GM12878 (cell line): ENCODE data around the gene MRPL2. TPM values are rescaled to one million over a fixed set of nuclear protein-coding genes. Genes with fewer than 3 reads are reported as not detected.

ENCODE experiments used
- ATAC-seq: fragments of 200-7000 bp; cut with Tn5 transposase; 3 replicates; pipeline ENCODE4 v1.9.1; 2020; ENCODE audit warnings: mild to moderate bottlenecking, moderate library complexity
- BruUV-seq: library from RNA; stranded (reverse); fragments of 400-500 nt; replicated peaks from 2 replicates; lab custom pipeline; 2021; lab: Mats Ljungman, UMichigan
- CTCF ChIA-PET: fragments of 300-600 bp; sonication (Branson Sonifier 250); formaldehyde crosslinking; extraction: SDS; loops from one replicate; lab custom pipeline; 2021; ENCODE audit warnings: inconsistent platforms; lab: Yijun Ruan, JAX
- POLR2A ChIA-PET: fragments of 350-600 bp; formaldehyde crosslinking; extraction: SDS; loops from one replicate; lab custom pipeline; 2021; ENCODE audit warnings: inconsistent platforms; lab: Charles Lee
- RAD21 ChIA-PET: fragments of 300-600 bp; sonication (Branson Sonifier 250); formaldehyde crosslinking; loops from one replicate; lab custom pipeline; 2023; ENCODE audit warnings: antibody characterized with exemption; ENCODE audit not compliant: unreplicated experiment; lab: Charles Lee
- SMC1A ChIA-PET: fragments of 300-600 bp; sonication (Branson Sonifier 250); formaldehyde crosslinking; loops from one replicate; lab custom pipeline; 2023; ENCODE audit not compliant: unreplicated experiment, uncharacterized antibody; lab: Charles Lee
- DNase-seq: peaks from one replicate; pipeline ENCODE4 v3.0.0-alpha.2; 2011; ENCODE audit warnings: low read depth, low spot score
- FAIRE-seq: peaks from 3 replicates; lab custom pipeline; 2011; peaks lifted over from hg19 to GRCh38; lab: Jason Lieb, UNC
- H2AFZ ChIP-seq: 2 replicates; pipeline ENCODE4 v1.6.0; 2011; ENCODE audit warnings: low read depth, low read length, control low read depth; ENCODE audit not compliant: control insufficient read depth
- H3K27ac ChIP-seq: 2 replicates; pipeline ENCODE4 v1.5.1; 2011; ENCODE audit warnings: control low read depth; ENCODE audit not compliant: control insufficient read depth, insufficient read depth
- H3K27me3 ChIP-seq, 2 experiments: replicated peaks in 1 of 2; 2 replicates each; pipeline versions ENCODE4 v1.6.0 to v1.6.1; 2011; ENCODE audit warnings: low read length in 1 of 2; ENCODE audit not compliant: control insufficient read depth in 2 of 2, insufficient read depth in 2 of 2
- H3K36me3 ChIP-seq, 2 experiments: 2 replicates each; pipeline ENCODE4 v1.5.1; 2011; ENCODE audit warnings: low read length in 1 of 2; ENCODE audit not compliant: control insufficient read depth in 2 of 2, insufficient read depth in 2 of 2
- H3K4me1 ChIP-seq: 2 replicates; pipeline ENCODE4 v1.6.1; 2011; ENCODE audit warnings: mild to moderate bottlenecking, low read length, moderate library complexity, mixed read lengths; ENCODE audit not compliant: control insufficient read depth, insufficient read depth
- H3K4me2 ChIP-seq: 2 replicates; pipeline ENCODE4 v1.6.0; 2011; ENCODE audit warnings: control low read depth; ENCODE audit not compliant: control insufficient read depth, insufficient read depth
- H3K4me3 ChIP-seq: fragments of 200-600 bp; sonication (generic); 2 replicates; pipeline ENCODE4 v1.5.1; 2016
- H3K79me2 ChIP-seq: 2 replicates; pipeline ENCODE4 v1.6.0; 2011; ENCODE audit warnings: low read length; ENCODE audit not compliant: control insufficient read depth, insufficient read depth
- H3K9ac ChIP-seq: 2 replicates; pipeline ENCODE4 v1.8.0; 2011; ENCODE audit warnings: low read length, control low read depth, mixed read lengths; ENCODE audit not compliant: control insufficient read depth, insufficient read depth
- H3K9me3 ChIP-seq: replicated peaks from 3 replicates; pipeline ENCODE4 v1.5.1; 2011; ENCODE audit warnings: mild to moderate bottlenecking, low read length; ENCODE audit not compliant: control insufficient read depth, insufficient read depth
- H4K20me1 ChIP-seq: 2 replicates; pipeline ENCODE4 v1.6.0; 2011; ENCODE audit not compliant: control insufficient read depth, insufficient read depth
- CBX5 ChIP-seq: sonication (generic); IDR thresholded peaks from 2 replicates; pipeline ENCODE4 v1.6.1; 2016; ENCODE audit warnings: low read depth, moderate library complexity, mild to moderate bottlenecking, inconsistent platforms
- CEBPZ ChIP-seq: fragments of 150-350 bp; IDR thresholded peaks from 2 replicates; pipeline ENCODE4 v1.6.1; 2016; ENCODE audit warnings: low read depth, low read length
- CUX1 ChIP-seq: IDR thresholded peaks from 2 replicates; pipeline ENCODE4 v1.6.1; 2012; ENCODE audit warnings: improper control_type of control experiment, low read depth, low read length; ENCODE audit not compliant: insufficient replicate concordance
- E2F4 ChIP-seq: IDR thresholded peaks from 2 replicates; pipeline ENCODE4 v1.6.1; 2012; ENCODE audit warnings: low read depth, low read length, improper control_type of control experiment
- FOXM1 ChIP-seq: IDR thresholded peaks from 2 replicates; pipeline ENCODE4 v1.6.1; 2012; ENCODE audit warnings: low read depth, mild to moderate bottlenecking, inconsistent platforms, low read length, moderate library complexity
- IKZF2 ChIP-seq, 2 experiments: fragments of 450-650 bp; IDR thresholded peaks; 2 replicates each; pipeline ENCODE4 v1.6.1; 2017; ENCODE audit warnings: mild to moderate bottlenecking in 2 of 2, moderate library complexity in 2 of 2
- MEF2A ChIP-seq: IDR thresholded peaks from 2 replicates; pipeline ENCODE4 v1.6.1; 2011; ENCODE audit warnings: low read depth, mild to moderate bottlenecking, low read length, moderate library complexity; ENCODE audit not compliant: insufficient read depth
- MYB ChIP-seq: fragments of 150-350 bp; IDR thresholded peaks from 2 replicates; pipeline ENCODE4 v1.6.1; 2014; ENCODE audit warnings: mild to moderate bottlenecking, low read depth, low read length, borderline replicate concordance
- NFYA ChIP-seq: IDR thresholded peaks from 2 replicates; pipeline ENCODE4 v1.6.1; 2011; ENCODE audit warnings: low read depth, mild to moderate bottlenecking, low read length, improper control_type of control experiment, borderline replicate concordance
- NRF1 ChIP-seq: conservative IDR thresholded peaks from 2 replicates; pipeline ENCODE4 v1.6.1; 2011; ENCODE audit warnings: mild to moderate bottlenecking, low read depth, low read length, improper control_type of control experiment
- RELB ChIP-seq: fragments of 450-650 bp; IDR thresholded peaks from 2 replicates; pipeline ENCODE4 v1.6.1; 2017; ENCODE audit warnings: low read depth, mild to moderate bottlenecking, moderate library complexity
- SREBF2 ChIP-seq: IDR thresholded peaks from 2 replicates; pipeline ENCODE4 v1.6.1; 2012; ENCODE audit warnings: mild to moderate bottlenecking, low read length
- WGBS: methylation state at CpG from one replicate; pipeline ENCODE4 v1.1.6; 2016; ENCODE audit warnings: low lambda C conversion rate; ENCODE audit not compliant: insufficient replicate concordance, insufficient coverage; ENCODE audit errors: missing lambda C conversion rate; 5-methylcytosine and 5-hydroxymethylcytosine counted together
- in situ Hi-C: fragments of 300-500 bp; cut with MboI; formaldehyde crosslinking; loops from 9 replicates; pipeline ENCODE4 v1.14.3; 2018; ENCODE audit warnings: mixed read lengths
- intact Hi-C: fragments of 100-400 bp; cut with micrococcal nuclease; formaldehyde crosslinking; loops from one replicate; pipeline ENCODE4 v1.14.2; 2022; ENCODE audit not compliant: unreplicated experiment
- polyA plus RNA-seq, 11 experiments: library from polyadenylated mRNA; depleted of rRNA in 4 of 11; unstranded in 6 of 11; stranded (reverse) in 5 of 11; fragments of >200 nt; fragmentation: Nextera tagmentation in 4 of 11; fragmentation: Illumina TruSeq in 1 of 11; extraction: Ambion mirVana in 4 of 11; extraction: Trizol in 1 of 11; gene quantifications; 1 replicate in 1 of 11; 2 replicates in 10 of 11; pipeline versions ENCODE4 v1.2.1 to v1.2.3, GENCODE V29; 2011 to 2016; ENCODE audit warnings: inconsistent platforms in 2 of 11, missing spikeins in 2 of 11, low read depth in 1 of 11
- total RNA-seq, 4 experiments: library from RNA; depleted of rRNA in 3 of 4; stranded (reverse); fragments of >200 nt in 3 of 4; fragmentation: Illumina TruSeq in 1 of 4; extraction: Trizol in 1 of 4; gene quantifications; 2 replicates each; pipeline versions ENCODE4 v1.2.1 to v1.2.3, GENCODE V29; 2013 to 2021

The MRPL2 gene
- total and polyA plus RNA-seq, 10 of the 15 experiments (the other 5 are each of a cell fraction or from before 2014, with no cell fraction given) = 29.7 to 125 (median 50.2) TPM

- ChIA-PET SMC1A (no interaction called here), CTCF (no interaction called here), RAD21 (no interaction called here), POLR2A (interaction anchor here (0.7 kb wide), 1 partner anchor 66 kb away, joined by 3 read pairs; no protein-coding TSS in a partner anchor)
- in situ Hi-C loops = no loop called here
- no peaks in the 10 kb centered on the region for H3K4me1 ChIP-seq
- no peaks in the 10 kb centered on the region for H3K9me3 ChIP-seq
- ATAC-seq (no peak), FAIRE-seq (no peak), DNase-seq (no peak)
- no peak overlapping the region for H2AFZ ChIP-seq
- H3K36me3 ChIP-seq = peaks cover 13 to 14% of the 10 kb centered on the region in 2 experiments
- H3K4me2 ChIP-seq = no peak overlapping the region
- intact Hi-C loops = no loop called here
- BruUV-seq = no TSS peak
- no peaks in the 10 kb centered on the region for H3K27me3 ChIP-seq
- no peak overlapping the region for H3K27ac ChIP-seq
- no peak for TF ChIP-seq CEBPZ
- TF ChIP-seq MEF2A = no peak
- no peak for TF ChIP-seq IKZF2 (IDR thresholded peaks at IDR 0.05)
- no peak for TF ChIP-seq RELB
- no peak for TF ChIP-seq E2F4
- TF ChIP-seq FOXM1 = no peak
- no peak for TF ChIP-seq NFYA
- no peak for TF ChIP-seq CBX5
- TF ChIP-seq SREBF2 = no peak
- TF ChIP-seq MYB = no peak
- no peak for TF ChIP-seq CUX1
- no peak for TF ChIP-seq NRF1
- no peak overlapping the region for H3K9ac ChIP-seq
- no peaks in the 10 kb centered on the region for H3K79me2 ChIP-seq
- no peak overlapping the region for H3K4me3 ChIP-seq
- H4K20me1 ChIP-seq = no peaks in the 10 kb centered on the region
- 80% methylated on average over 9 of the region's 9 CpGs for WGBS
These were observed 20.5 kb downstream of the MRPL2 start for GRCh38 chr6:43038727-43039126.
